Suppressor macrophage treated with lipopolysaccharide for 4 hours (primary cell): ENCODE results near the gene RBFA.

Source experiments
- DNase-seq: peaks from one replicate; pipeline ENCODE4 v3.0.0-alpha.2; 2020

Gene RBFA

DNA sequence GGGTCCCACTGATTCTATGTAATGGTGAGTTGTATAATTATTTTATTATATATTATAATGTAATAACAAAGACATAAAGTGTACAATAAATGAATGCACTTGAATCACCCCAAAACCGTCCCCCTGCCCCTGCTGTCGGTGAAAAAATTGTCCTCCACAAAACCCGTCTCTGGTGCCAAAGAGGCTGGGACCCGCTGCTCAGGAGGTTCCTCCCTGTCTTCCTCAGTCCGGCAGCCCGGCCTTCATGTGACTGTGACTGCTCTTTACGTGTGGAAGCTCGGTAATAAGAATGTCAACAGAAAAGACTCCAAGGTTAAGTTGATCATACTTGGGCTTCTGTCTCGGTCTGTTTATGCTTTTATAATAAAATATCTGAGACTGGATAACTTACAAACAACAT is 42.1 kb downstream of the RBFA start:
- DNase-seq, result no peak

GRCh38 chr18:80077873-80078272 is 43.6 kb downstream of the RBFA start:
- no peak for DNase-seq
